Gastrocnemius medialis (tissue), 4 donors: ENCODE data around the gene MFAP2.

Source experiments
- POLR2A ChIP-seq, 2 donors: fragments of 450-650 bp; IDR thresholded peaks; one replicate each; pipeline ENCODE4 v1.6.1; 2017; ENCODE audit warnings: antibody characterized with exemption in 2 of 2, mild to moderate bottlenecking in 2 of 2, moderate library complexity in 2 of 2
- TF ChIP-seq, protein P1 (sequence below), 5 experiments: fragments of 450-650 bp in 3 of 5; fragments of 200-600 bp in 2 of 5; sonication (generic) in 2 of 5; IDR thresholded peaks in 4 of 5; conservative IDR thresholded peaks in 1 of 5; 1 replicate in 4 of 5; 2 replicates in 1 of 5; pipeline ENCODE4 v1.5.1; 2016 to 2019; ENCODE audit warnings: antibody characterized with exemption in 5 of 5, mild to moderate bottlenecking in 3 of 5, moderate library complexity in 3 of 5

DNA sequence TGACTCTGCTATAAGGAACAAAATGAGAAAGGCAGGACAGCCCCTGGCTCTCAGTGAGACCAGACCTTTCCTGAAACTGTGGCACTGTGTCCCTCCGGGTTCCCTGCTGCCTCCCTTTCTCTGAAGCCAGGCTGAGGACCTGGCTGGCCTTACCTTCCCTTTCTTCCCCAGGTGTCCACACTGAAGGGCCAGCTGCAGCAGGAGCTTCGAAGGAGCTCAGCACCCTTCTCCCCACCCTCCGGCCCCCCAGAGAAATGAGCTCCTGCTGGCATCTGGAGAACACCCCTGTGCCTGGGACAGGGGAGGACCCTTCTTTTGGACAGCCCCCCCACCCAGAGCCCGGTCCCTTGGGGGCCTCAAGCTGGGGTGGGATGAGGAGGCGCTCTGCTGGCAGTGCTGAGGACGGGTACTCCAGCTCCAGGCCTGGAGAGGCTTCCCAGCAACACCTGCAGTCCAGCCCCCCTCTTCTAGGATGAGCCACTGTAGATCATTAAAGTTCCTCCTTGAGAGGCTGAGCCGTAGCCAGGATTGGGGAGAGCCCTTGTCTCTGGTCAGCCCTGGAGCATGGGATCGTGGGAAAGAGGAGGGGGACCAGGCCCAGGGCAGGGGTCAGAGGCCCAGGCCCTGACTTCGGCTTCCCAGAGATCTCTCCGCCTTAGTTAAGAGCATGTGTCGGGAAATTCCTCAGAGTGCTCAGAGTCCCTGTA, 8.1 kb downstream of the MFAP2 start:
- TF ChIP-seq, protein P1, sequence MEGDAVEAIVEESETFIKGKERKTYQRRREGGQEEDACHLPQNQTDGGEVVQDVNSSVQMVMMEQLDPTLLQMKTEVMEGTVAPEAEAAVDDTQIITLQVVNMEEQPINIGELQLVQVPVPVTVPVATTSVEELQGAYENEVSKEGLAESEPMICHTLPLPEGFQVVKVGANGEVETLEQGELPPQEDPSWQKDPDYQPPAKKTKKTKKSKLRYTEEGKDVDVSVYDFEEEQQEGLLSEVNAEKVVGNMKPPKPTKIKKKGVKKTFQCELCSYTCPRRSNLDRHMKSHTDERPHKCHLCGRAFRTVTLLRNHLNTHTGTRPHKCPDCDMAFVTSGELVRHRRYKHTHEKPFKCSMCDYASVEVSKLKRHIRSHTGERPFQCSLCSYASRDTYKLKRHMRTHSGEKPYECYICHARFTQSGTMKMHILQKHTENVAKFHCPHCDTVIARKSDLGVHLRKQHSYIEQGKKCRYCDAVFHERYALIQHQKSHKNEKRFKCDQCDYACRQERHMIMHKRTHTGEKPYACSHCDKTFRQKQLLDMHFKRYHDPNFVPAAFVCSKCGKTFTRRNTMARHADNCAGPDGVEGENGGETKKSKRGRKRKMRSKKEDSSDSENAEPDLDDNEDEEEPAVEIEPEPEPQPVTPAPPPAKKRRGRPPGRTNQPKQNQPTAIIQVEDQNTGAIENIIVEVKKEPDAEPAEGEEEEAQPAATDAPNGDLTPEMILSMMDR (IDR thresholded peaks at IDR 0.05 in 4 of 5, conservative IDR thresholded peaks at IDR 0.05 in 1 of 5) = no peak
- TF ChIP-seq POLR2A (IDR thresholded peaks at IDR 0.05) = no peak
